Activated naive CD4-positive, alpha-beta T cell treated with anti-CD3 and anti-CD28 coated beads for 36 hours (primary cell): ENCODE measurements around the gene DIO2. TPM values are rescaled to one million over a fixed set of nuclear protein-coding genes. Genes with fewer than 3 reads are reported as not detected.

Source experiments
- CTCF ChIA-PET: fragments of 350-600 bp; sonication (Branson Sonifier 250); formaldehyde crosslinking; loops from one replicate; lab custom pipeline; 2021; ENCODE audit warnings: antibody characterized with exemption; lab: Charles Lee
- DNase-seq: peaks from one replicate; pipeline ENCODE4 v3.0.0-alpha.2; 2020
- H3K27ac Mint-ChIP-seq: one replicate; pipeline ENCODE4 v1.8.0; 2021; ENCODE audit warnings: mild to moderate bottlenecking, mixed read lengths
- H3K27me3 Mint-ChIP-seq: one replicate; pipeline ENCODE4 v1.8.0; 2021; ENCODE audit warnings: low read depth, mixed read lengths
- H3K36me3 Mint-ChIP-seq: one replicate; pipeline ENCODE4 v1.8.0; 2021; ENCODE audit warnings: low read depth, mixed read lengths
- H3K4me1 Mint-ChIP-seq: one replicate; pipeline ENCODE4 v1.8.0; 2021; ENCODE audit warnings: low read depth, mixed read lengths
- H3K4me3 Mint-ChIP-seq: one replicate; pipeline ENCODE4 v1.8.0; 2021; ENCODE audit warnings: mild to moderate bottlenecking, moderate library complexity, mixed read lengths
- H3K9me3 Mint-ChIP-seq: one replicate; pipeline ENCODE4 v1.8.0; 2021; ENCODE audit warnings: mixed read lengths
- intact Hi-C: fragments of 100-400 bp; cut with micrococcal nuclease; formaldehyde crosslinking; loops from one replicate; pipeline ENCODE4 v1.15.1; 2023
- total RNA-seq, 2 experiments: library from RNA; stranded (reverse); gene quantifications; one replicate each; pipeline ENCODE4 v1.2.3, GENCODE V29; 2021

DIO2 gene
- total RNA-seq, 2 experiments from 2014 or later: not detected

DNA sequence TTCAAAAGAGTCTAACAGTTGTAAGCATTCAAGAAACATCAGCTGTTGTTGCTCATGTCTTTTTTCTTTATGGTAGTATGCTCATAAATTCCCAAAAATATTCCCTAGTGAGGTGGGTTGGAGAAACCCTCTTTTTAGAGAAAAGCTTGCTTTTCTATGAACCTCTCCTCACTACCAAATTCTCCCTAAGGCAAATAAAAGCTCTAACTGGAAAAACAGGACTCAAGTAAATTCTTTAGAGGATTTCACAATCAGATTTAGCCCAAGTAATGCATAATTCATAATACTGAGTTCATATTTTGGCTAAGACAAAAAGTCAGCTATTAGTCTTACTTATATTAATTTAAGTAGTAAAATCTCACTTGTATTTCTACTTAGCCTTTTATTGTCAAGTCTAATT, 59.1 kb downstream of the DIO2 start:
- Mint-ChIP-seq H3K27me3 (no peaks in the 10 kb centered on the region), H3K4me3 (no peak overlapping the region), H3K36me3 (no peaks in the 10 kb centered on the region), H3K9me3 (peaks cover 7% of the 10 kb centered on the region), H3K4me1 (no peaks in the 10 kb centered on the region), H3K27ac (no peak overlapping the region)
- no peak for DNase-seq
- intact Hi-C loops: no loop called here
- CTCF ChIA-PET: no interaction called here

DNA sequence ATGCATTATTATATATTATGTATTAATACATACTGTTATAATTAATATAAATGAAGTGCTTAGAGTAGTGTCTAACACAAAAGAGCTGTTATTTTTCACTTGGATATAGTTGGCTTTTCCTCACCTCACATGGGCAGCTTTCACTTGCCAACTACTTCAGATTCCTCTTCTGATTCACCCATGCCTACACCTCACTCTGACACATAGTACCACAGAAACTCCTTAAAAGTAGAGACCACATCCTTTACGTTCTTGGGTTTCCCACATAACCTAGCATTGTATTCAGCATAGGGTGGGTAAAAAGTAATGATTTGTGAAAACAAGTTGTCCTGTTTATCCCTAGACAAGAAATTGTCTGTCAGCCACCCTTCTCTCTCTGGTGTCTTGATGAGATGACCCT, 61.0 kb downstream of the DIO2 start:
- Mint-ChIP-seq H3K27ac (no peak overlapping the region), H3K4me1 (no peaks in the 10 kb centered on the region), H3K9me3 (peaks cover 5% of the 10 kb centered on the region), H3K4me3 (no peak overlapping the region), H3K36me3 (no peaks in the 10 kb centered on the region), H3K27me3 (no peaks in the 10 kb centered on the region)
- no peak for DNase-seq
- CTCF ChIA-PET: interaction anchor here (0.7 kb wide), 1 partner anchor 31 kb away, joined by 3 read pairs; no protein-coding TSS in a partner anchor
- intact Hi-C loops: no loop called here
